ENCODE measurements around the gene RBM33. TPM values are rescaled to one million over a fixed set of nuclear protein-coding genes. Genes with fewer than 3 reads are reported as not detected.

The RBM33 gene
- total and polyA plus RNA-seq, 2 of the 13 experiments (the other 11 are each of a cell fraction or from before 2014, with no cell fraction given) = 12.4 to 28.9 TPM

GRCh38 chr7:155808549-155809331, 164.3 kb downstream of the RBM33 start (continued):
- TF ChIP-seq ZBTB25 (CRISPR knock-in tag; IDR thresholded peaks at IDR 0.05) = no peak
- peak; percentile 36 for TF ChIP-seq XRCC5 (optimal IDR thresholded peaks at IDR 0.05; ENCODE audit: low read length)
- TF ChIP-seq RBM22 (optimal IDR thresholded peaks at IDR 0.05; ENCODE audit: low read length) = no peak
- no peak for TF ChIP-seq NFE2 (CRISPR knock-in tag; IDR thresholded peaks at IDR 0.05)
- TF ChIP-seq ZNF572 (CRISPR knock-in tag; IDR thresholded peaks at IDR 0.05) = no peak
- peak; percentile 9; the same call in 1 of the 2 replicates for TF ChIP-seq CHCHD3 (CRISPR knock-in tag; IDR thresholded peaks at IDR 0.05)
- TF ChIP-seq MED1 (CRISPR knock-in tag; IDR thresholded peaks at IDR 0.05) = peak; percentile 69
- TF ChIP-seq, protein P1, sequence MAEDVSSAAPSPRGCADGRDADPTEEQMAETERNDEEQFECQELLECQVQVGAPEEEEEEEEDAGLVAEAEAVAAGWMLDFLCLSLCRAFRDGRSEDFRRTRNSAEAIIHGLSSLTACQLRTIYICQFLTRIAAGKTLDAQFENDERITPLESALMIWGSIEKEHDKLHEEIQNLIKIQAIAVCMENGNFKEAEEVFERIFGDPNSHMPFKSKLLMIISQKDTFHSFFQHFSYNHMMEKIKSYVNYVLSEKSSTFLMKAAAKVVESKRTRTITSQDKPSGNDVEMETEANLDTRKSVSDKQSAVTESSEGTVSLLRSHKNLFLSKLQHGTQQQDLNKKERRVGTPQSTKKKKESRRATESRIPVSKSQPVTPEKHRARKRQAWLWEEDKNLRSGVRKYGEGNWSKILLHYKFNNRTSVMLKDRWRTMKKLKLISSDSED (CRISPR knock-in tag; IDR thresholded peaks at IDR 0.05) = no peak
- TF ChIP-seq HIVEP1 (CRISPR knock-in tag; IDR thresholded peaks at IDR 0.05) = no peak
- TF ChIP-seq, protein P2, sequence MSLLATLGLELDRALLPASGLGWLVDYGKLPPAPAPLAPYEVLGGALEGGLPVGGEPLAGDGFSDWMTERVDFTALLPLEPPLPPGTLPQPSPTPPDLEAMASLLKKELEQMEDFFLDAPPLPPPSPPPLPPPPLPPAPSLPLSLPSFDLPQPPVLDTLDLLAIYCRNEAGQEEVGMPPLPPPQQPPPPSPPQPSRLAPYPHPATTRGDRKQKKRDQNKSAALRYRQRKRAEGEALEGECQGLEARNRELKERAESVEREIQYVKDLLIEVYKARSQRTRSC (CRISPR knock-in tag; IDR thresholded peaks at IDR 0.05; ENCODE audit: low read depth) = no peak
- TF ChIP-seq MAFG (CRISPR knock-in tag; IDR thresholded peaks at IDR 0.05) = no peak
- TF ChIP-seq SRSF1 (optimal IDR thresholded peaks at IDR 0.05; ENCODE audit: low read depth, low read length) = no peak
- TF ChIP-seq MIER3 (CRISPR knock-in tag; IDR thresholded peaks at IDR 0.05; ENCODE audit: borderline replicate concordance) = no peak
- peak; percentile 42 for TF ChIP-seq TEAD3 (CRISPR knock-in tag; optimal IDR thresholded peaks at IDR 0.05; ENCODE audit: borderline replicate concordance)
- no peak; the same call in 1 of the 2 replicates for TF ChIP-seq ZNF776 (CRISPR knock-in tag; IDR thresholded peaks at IDR 0.05)
- TF ChIP-seq FOXA1 (IDR thresholded peaks at IDR 0.05) = no peak
- TF ChIP-seq FOXA1 (CRISPR knock-in tag; IDR thresholded peaks at IDR 0.05) = no peak
- no peak for TF ChIP-seq ZNF317 (CRISPR knock-in tag; IDR thresholded peaks at IDR 0.05)
- no peak for TF ChIP-seq SOX6 (IDR thresholded peaks at IDR 0.05)
- TF ChIP-seq SOX6 (CRISPR knock-in tag; IDR thresholded peaks at IDR 0.05) = peak; percentile 45
- peak; percentile 89 for TF ChIP-seq ZFX (CRISPR knock-in tag; IDR thresholded peaks at IDR 0.05; ENCODE audit: low read depth)
- TF ChIP-seq, protein P3, sequence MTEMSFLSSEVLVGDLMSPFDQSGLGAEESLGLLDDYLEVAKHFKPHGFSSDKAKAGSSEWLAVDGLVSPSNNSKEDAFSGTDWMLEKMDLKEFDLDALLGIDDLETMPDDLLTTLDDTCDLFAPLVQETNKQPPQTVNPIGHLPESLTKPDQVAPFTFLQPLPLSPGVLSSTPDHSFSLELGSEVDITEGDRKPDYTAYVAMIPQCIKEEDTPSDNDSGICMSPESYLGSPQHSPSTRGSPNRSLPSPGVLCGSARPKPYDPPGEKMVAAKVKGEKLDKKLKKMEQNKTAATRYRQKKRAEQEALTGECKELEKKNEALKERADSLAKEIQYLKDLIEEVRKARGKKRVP (CRISPR knock-in tag; IDR thresholded peaks at IDR 0.05) = no peak
- no peak for TF ChIP-seq ZC3H4 (CRISPR knock-in tag; IDR thresholded peaks at IDR 0.05; ENCODE audit: borderline replicate concordance)
- 0 out of 2 replicates have a peak, but pooled peaks have one; percentile 2 for TF ChIP-seq TBX2 (CRISPR knock-in tag; IDR thresholded peaks at IDR 0.05; ENCODE audit: borderline replicate concordance)
- TF ChIP-seq TFE3 (CRISPR knock-in tag; IDR thresholded peaks at IDR 0.05) = 0 out of 2 replicates have a peak, but pooled peaks have one; percentile 34
